IMR-90 (cell line): Measurements from ENCODE around the gene ZNF418. TPM values are rescaled to one million over a fixed set of nuclear protein-coding genes. Genes with fewer than 3 reads are reported as not detected.
A peak's percentile ranks its signal among the peaks of the same experiment; 100 is the strongest.

Experiments used
- ATAC-seq: fragments of 200-7000 bp; cut with Tn5 transposase; 2 replicates; pipeline ENCODE4 v1.9.1; 2020; ENCODE audit warnings: low read depth, mild to moderate bottlenecking, moderate library complexity
- BruUV-seq: library from RNA; stranded (reverse); fragments of 400-500 nt; replicated peaks from 2 replicates; lab custom pipeline; 2021; lab: Mats Ljungman, UMichigan
- CTCF ChIA-PET: fragments of 300-600 bp; formaldehyde crosslinking; extraction: SDS; loops from one replicate; lab custom pipeline; 2021; ENCODE audit warnings: antibody characterized with exemption; lab: Yijun Ruan, JAX
- POLR2A ChIA-PET: fragments of 300-600 bp; sonication (Branson Sonifier 250); formaldehyde crosslinking; loops from one replicate; lab custom pipeline; 2022; ENCODE audit warnings: antibody characterized with exemption; ENCODE audit not compliant: unreplicated experiment; lab: Charles Lee
- DNase-seq: peaks from one replicate; pipeline ENCODE4 v3.0.0; 2013
- H2AFZ ChIP-seq: replicated peaks from 2 replicates; pipeline ENCODE3; 2013; ENCODE audit warnings: low read length, mild to moderate bottlenecking; ENCODE audit not compliant: poor library complexity
- H2AK5ac ChIP-seq: 2 replicates; pipeline ENCODE4 v1.6.1; 2013; ENCODE audit warnings: low read depth, low read length, inconsistent platforms
- H2AK9ac ChIP-seq: replicated peaks from 2 replicates; pipeline ENCODE3; 2013; ENCODE audit warnings: mild to moderate bottlenecking, low read depth, low read length, moderate library complexity; ENCODE audit not compliant: poor library complexity
- H2BK120ac ChIP-seq: 2 replicates; pipeline ENCODE4 v1.6.1; 2013; ENCODE audit warnings: low read depth, low read length, inconsistent platforms
- H2BK15ac ChIP-seq: 3 replicates; pipeline ENCODE4 v1.6.1; 2013; ENCODE audit warnings: low read depth, low read length, inconsistent platforms
- H2BK20ac ChIP-seq: 2 replicates; pipeline ENCODE4 v1.6.1; 2013; ENCODE audit warnings: low read depth, mild to moderate bottlenecking, inconsistent platforms, low read length, moderate library complexity
- H2BK5ac ChIP-seq: 2 replicates; pipeline ENCODE4 v1.6.1; 2013; ENCODE audit warnings: mild to moderate bottlenecking, low read depth, low read length, inconsistent platforms; ENCODE audit not compliant: poor library complexity, severe bottlenecking
- H3K14ac ChIP-seq: replicated peaks from 2 replicates; pipeline ENCODE4 v1.6.1; 2013; ENCODE audit warnings: low read depth, low read length, inconsistent platforms
- H3K18ac ChIP-seq: 2 replicates; pipeline ENCODE4 v1.6.1; 2013; ENCODE audit warnings: low read depth, low read length, control low read depth
- H3K23ac ChIP-seq: 2 replicates; pipeline ENCODE4 v1.6.1; 2013; ENCODE audit warnings: low read depth, low read length, inconsistent platforms
- H3K27ac ChIP-seq: 2 replicates; pipeline ENCODE4 v1.5.1; 2013; ENCODE audit warnings: mild to moderate bottlenecking, control low read depth, low read length; ENCODE audit not compliant: insufficient read depth
- H3K27me3 ChIP-seq: 2 replicates; pipeline ENCODE4 v1.6.1; 2013; ENCODE audit warnings: low read length; ENCODE audit not compliant: control insufficient read depth, insufficient read depth
- H3K36me3 ChIP-seq: 2 replicates; pipeline ENCODE4 v1.6.1; 2013; ENCODE audit warnings: low read length, mixed read lengths; ENCODE audit not compliant: control insufficient read depth, insufficient read depth
- H3K4ac ChIP-seq: 2 replicates; pipeline ENCODE4 v1.6.1; 2013; ENCODE audit warnings: low read depth, low read length, inconsistent platforms
- H3K4me1 ChIP-seq: 2 replicates; pipeline ENCODE4 v1.6.1; 2013; ENCODE audit warnings: low read length, mixed read lengths; ENCODE audit not compliant: control insufficient read depth, insufficient read depth
- H3K4me2 ChIP-seq: 2 replicates; pipeline ENCODE4 v1.6.1; 2013; ENCODE audit warnings: low read depth, mild to moderate bottlenecking, control low read depth, low read length, moderate library complexity
- H3K4me3 ChIP-seq: 2 replicates; pipeline ENCODE4 v1.5.1; 2013; ENCODE audit warnings: low read depth, mild to moderate bottlenecking, control low read depth, low read length, moderate library complexity; ENCODE audit not compliant: insufficient read depth
- H3K56ac ChIP-seq: 2 replicates; pipeline ENCODE4 v1.6.1; 2013; ENCODE audit warnings: low read length, inconsistent platforms; ENCODE audit not compliant: insufficient read depth; ENCODE audit errors: extremely low read depth
- H3K79me1 ChIP-seq, 2 experiments: 2 replicates each; pipeline ENCODE4 v1.6.1; 2013; ENCODE audit warnings: low read length in 2 of 2, inconsistent platforms in 1 of 2, low read depth in 1 of 2
- H3K9ac ChIP-seq: 2 replicates; pipeline ENCODE4 v1.6.1; 2013; ENCODE audit warnings: low read depth, low read length, control low read depth
- H3K9me1 ChIP-seq: 2 replicates; pipeline ENCODE4 v1.6.1; 2013; ENCODE audit warnings: low read length, inconsistent platforms; ENCODE audit not compliant: insufficient read depth
- H3K9me3 ChIP-seq: 2 replicates; pipeline ENCODE4 v1.6.1; 2013; ENCODE audit warnings: low read length; ENCODE audit not compliant: control insufficient read depth, insufficient read depth
- H4K20me1 ChIP-seq: 2 replicates; pipeline ENCODE4 v1.6.1; 2013; ENCODE audit warnings: low read length, inconsistent platforms; ENCODE audit not compliant: insufficient read depth
- H4K5ac ChIP-seq: 2 replicates; pipeline ENCODE4 v1.6.1; 2013; ENCODE audit warnings: mild to moderate bottlenecking, low read depth, low read length, control low read depth
- H4K8ac ChIP-seq, 2 experiments: 2 replicates each; pipeline ENCODE4 v1.6.1; 2013; ENCODE audit warnings: low read depth in 2 of 2, low read length in 2 of 2, control low read depth in 1 of 2, inconsistent platforms in 1 of 2
- H4K91ac ChIP-seq: 2 replicates; pipeline ENCODE4 v1.6.1; 2013; ENCODE audit warnings: low read depth, low read length, inconsistent platforms; ENCODE audit not compliant: insufficient read depth
- BHLHE40 ChIP-seq: fragments of 150-350 bp; IDR thresholded peaks from 2 replicates; pipeline ENCODE4 v1.6.1; 2016; ENCODE audit warnings: mild to moderate bottlenecking, low read depth, low read length
- CHD1 ChIP-seq: IDR thresholded peaks from 2 replicates; pipeline ENCODE4 v1.6.1; 2012; ENCODE audit warnings: low read depth, low read length, improper control_type of control experiment
- MAFK ChIP-seq: IDR thresholded peaks from 2 replicates; pipeline ENCODE4 v1.6.1; 2012; ENCODE audit warnings: low read depth, low read length, improper control_type of control experiment
- MAZ ChIP-seq: IDR thresholded peaks from 2 replicates; pipeline ENCODE4 v1.6.1; 2012; ENCODE audit warnings: low read depth, mild to moderate bottlenecking, low read length, improper control_type of control experiment, moderate library complexity, borderline replicate concordance
- POLR2A ChIP-seq: IDR thresholded peaks from 2 replicates; pipeline ENCODE4 v1.6.1; 2012; ENCODE audit warnings: mild to moderate bottlenecking, low read depth, low read length
- RAD21 ChIP-seq: IDR thresholded peaks from 2 replicates; pipeline ENCODE4 v1.6.1; 2012; ENCODE audit warnings: low read length, improper control_type of control experiment
- RCOR1 ChIP-seq: IDR thresholded peaks from 2 replicates; pipeline ENCODE4 v1.6.1; 2012; ENCODE audit warnings: mild to moderate bottlenecking, low read length, improper control_type of control experiment; ENCODE audit not compliant: insufficient replicate concordance
- RFX5 ChIP-seq: IDR thresholded peaks from 2 replicates; pipeline ENCODE4 v1.8.0; 2012; ENCODE audit warnings: low read depth, mild to moderate bottlenecking, low read length, moderate library complexity
- SMC3 ChIP-seq: fragments of 150-350 bp; IDR thresholded peaks from 2 replicates; pipeline ENCODE4 v1.6.1; 2016; ENCODE audit warnings: low read depth, mild to moderate bottlenecking, antibody characterized with exemption, low read length, moderate library complexity
- USF2 ChIP-seq: fragments of 150-350 bp; IDR thresholded peaks from 2 replicates; pipeline ENCODE4 v1.6.1; 2017; ENCODE audit warnings: mild to moderate bottlenecking, antibody characterized with exemption, low read length, low read depth
- WGBS, 2 experiments: methylation state at CpG; one replicate each; pipeline versions ENCODE4 v1.1.5 to v1.1.7; 2013; ENCODE audit warnings: missing lambda C conversion rate in 2 of 2; ENCODE audit not compliant: insufficient read length in 1 of 2; ENCODE audit errors: extremely low coverage in 2 of 2; 5-methylcytosine and 5-hydroxymethylcytosine counted together
- dilution Hi-C: fragments of 300-500 bp; cut with HindIII; formaldehyde crosslinking; loops from one replicate; pipeline ENCODE4 v1.14.3; 2018; ENCODE audit warnings: low sequenced_read_pairs; ENCODE audit not compliant: unreplicated experiment
- in situ Hi-C: fragments of 300-500 bp; cut with MboI; formaldehyde crosslinking; loops from 3 replicates; pipeline ENCODE4 v1.14.3; 2019; ENCODE audit warnings: low sequenced_read_pairs, inconsistent platforms, mixed read lengths
- intact Hi-C: fragments of 100-400 bp; cut with micrococcal nuclease; formaldehyde crosslinking; loops from 2 replicates; pipeline ENCODE4 v1.10.0; 2022
- polyA plus RNA-seq, 3 experiments: library from polyadenylated mRNA; depleted of rRNA; stranded (reverse); fragments of >200 nt; gene quantifications; 2 replicates each; pipeline ENCODE4 v1.2.3, GENCODE V29; 2012; ENCODE audit warnings: low replicate concordance in 1 of 3
- total RNA-seq: library from RNA; depleted of rRNA; stranded (reverse); fragments of >200 nt; gene quantifications from 2 replicates; pipeline ENCODE4 v1.2.3, GENCODE V29; 2012
- TF ChIP-seq, protein P1 (sequence below): fragments of 150-350 bp; IDR thresholded peaks from 2 replicates; pipeline ENCODE4 v1.6.1; 2016; ENCODE audit warnings: low read depth, mild to moderate bottlenecking, low read length, moderate library complexity, borderline replicate concordance
- TF ChIP-seq, protein P2 (sequence below): conservative IDR thresholded peaks from 2 replicates; pipeline ENCODE4 v1.5.1; 2012; ENCODE audit warnings: mild to moderate bottlenecking, low read depth, low read length, improper control_type of control experiment

Gene ZNF418
- total and polyA plus RNA-seq, 2 of the 4 experiments (the other 2 are of a cell fraction): 2.1 to 3.4 TPM

DNA sequence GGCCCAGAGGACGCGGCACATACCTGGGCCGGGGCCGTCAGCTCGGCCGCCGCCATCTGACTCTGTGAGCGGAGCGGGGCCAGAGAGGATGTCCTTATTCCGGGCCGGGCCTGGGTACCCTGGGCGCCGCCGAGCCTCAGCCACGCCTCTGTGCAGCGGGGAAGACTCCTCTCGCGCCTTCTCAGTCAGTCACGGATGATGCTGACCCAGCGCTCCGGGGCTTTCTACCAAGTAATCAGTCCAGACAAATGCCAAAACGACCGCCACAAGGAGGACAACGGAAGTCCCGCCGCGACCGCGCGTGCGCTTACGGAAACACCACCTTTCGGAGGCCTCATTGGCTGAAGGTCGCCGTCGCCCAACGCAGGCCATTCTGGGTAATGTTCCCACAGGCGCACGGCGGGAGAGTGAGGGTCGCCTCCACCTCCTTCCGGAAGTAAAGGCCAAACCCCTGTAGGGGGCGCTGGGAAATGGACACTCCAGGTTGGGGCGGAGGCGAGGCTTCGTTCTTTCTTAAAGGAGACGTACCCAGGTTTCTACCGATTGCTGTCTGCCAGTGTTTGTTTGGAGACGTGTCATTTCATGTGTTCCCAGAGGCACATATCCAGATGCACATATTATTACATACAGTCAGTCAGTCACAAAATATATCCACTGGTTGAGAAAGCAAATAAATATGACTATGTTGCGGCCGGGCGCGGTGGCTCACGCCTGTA, 12.4 kb upstream of the ZNF418 start, which contains the start of gene ZNF256:
ZNF256 (minus strand) TSS at position 288 of the 716 bp plus-strand sequence; CDS start at position 56, 232 bp downstream.
- Histone ChIP-seq H4K5ac (peak within 1 kb of the TSS; percentile 92), H4K91ac (no peak within 1 kb of the TSS), H3K4me3 (peak within 1 kb of the TSS; percentile 83), H3K79me1 (peaks cover 20 to 34% of the 10 kb centered on the region in 2 experiments), H2AK9ac (peak within 1 kb of the TSS; percentile 86), H2BK20ac (no peak within 1 kb of the TSS), H2AK5ac (no peak within 1 kb of the TSS), H2BK15ac (no peak within 1 kb of the TSS), H3K23ac (no peak within 1 kb of the TSS), H3K4me2 (peak within 1 kb of the TSS; percentile 85), H4K20me1 (no peaks in the 10 kb centered on the region), H2BK120ac (no peak within 1 kb of the TSS), H3K36me3 (peaks cover 16% of the 10 kb centered on the region), H3K9ac (peak within 1 kb of the TSS; percentile 78), H2BK5ac (peak within 1 kb of the TSS; percentile 52), H3K9me3 (peaks cover 37% of the 10 kb centered on the region), H3K18ac (no peak within 1 kb of the TSS; the same call in 1 of the 2 replicates), H3K14ac (peak within 1 kb of the TSS; percentile 56; the same call in 1 of the 2 replicates), H3K4ac (peak within 1 kb of the TSS; percentile 22; the same call in 1 of the 2 replicates), H3K27me3 (no peaks in the 10 kb centered on the region), H3K4me1 (peaks cover 4% of the 10 kb centered on the region; the same call in 1 of the 2 replicates), H2AFZ (peak within 1 kb of the TSS; percentile 96), H4K8ac (peak within 1 kb of the TSS; percentile 69 to 85), H3K9me1 (0 out of 2 replicates have a peak, but pooled peaks cover 3% of the 10 kb centered on the region), H3K56ac (no peak within 1 kb of the TSS; the same call in 1 of the 2 replicates), H3K27ac (peak within 1 kb of the TSS; percentile 18)
- no TSS peak for BruUV-seq
- DNase-seq (peak; percentile 93), ATAC-seq (peak; percentile 99)
- dilution Hi-C loops: no loop called here
- ChIA-PET CTCF (no interaction called here), POLR2A (no interaction called here)
- intact Hi-C loops: loop anchor here (2.0 kb wide), 1 partner anchor 207 kb away; no protein-coding TSS in a partner anchor
- in situ Hi-C loops: no loop called here
- 1% methylated on average over 18 of the region's 54 CpGs; no CpG with 5 or more reads in 1 of the 2 experiments for WGBS, 2 experiments
- TF ChIP-seq, protein P1, sequence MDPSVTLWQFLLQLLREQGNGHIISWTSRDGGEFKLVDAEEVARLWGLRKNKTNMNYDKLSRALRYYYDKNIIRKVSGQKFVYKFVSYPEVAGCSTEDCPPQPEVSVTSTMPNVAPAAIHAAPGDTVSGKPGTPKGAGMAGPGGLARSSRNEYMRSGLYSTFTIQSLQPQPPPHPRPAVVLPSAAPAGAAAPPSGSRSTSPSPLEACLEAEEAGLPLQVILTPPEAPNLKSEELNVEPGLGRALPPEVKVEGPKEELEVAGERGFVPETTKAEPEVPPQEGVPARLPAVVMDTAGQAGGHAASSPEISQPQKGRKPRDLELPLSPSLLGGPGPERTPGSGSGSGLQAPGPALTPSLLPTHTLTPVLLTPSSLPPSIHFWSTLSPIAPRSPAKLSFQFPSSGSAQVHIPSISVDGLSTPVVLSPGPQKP: no peak
- no peak for TF ChIP-seq CHD1
- no peak; the same call in 1 of the 2 replicates for TF ChIP-seq MAFK
- TF ChIP-seq, protein P2, sequence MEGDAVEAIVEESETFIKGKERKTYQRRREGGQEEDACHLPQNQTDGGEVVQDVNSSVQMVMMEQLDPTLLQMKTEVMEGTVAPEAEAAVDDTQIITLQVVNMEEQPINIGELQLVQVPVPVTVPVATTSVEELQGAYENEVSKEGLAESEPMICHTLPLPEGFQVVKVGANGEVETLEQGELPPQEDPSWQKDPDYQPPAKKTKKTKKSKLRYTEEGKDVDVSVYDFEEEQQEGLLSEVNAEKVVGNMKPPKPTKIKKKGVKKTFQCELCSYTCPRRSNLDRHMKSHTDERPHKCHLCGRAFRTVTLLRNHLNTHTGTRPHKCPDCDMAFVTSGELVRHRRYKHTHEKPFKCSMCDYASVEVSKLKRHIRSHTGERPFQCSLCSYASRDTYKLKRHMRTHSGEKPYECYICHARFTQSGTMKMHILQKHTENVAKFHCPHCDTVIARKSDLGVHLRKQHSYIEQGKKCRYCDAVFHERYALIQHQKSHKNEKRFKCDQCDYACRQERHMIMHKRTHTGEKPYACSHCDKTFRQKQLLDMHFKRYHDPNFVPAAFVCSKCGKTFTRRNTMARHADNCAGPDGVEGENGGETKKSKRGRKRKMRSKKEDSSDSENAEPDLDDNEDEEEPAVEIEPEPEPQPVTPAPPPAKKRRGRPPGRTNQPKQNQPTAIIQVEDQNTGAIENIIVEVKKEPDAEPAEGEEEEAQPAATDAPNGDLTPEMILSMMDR: peak; percentile 71
- TF ChIP-seq USF2: no peak
- no peak for TF ChIP-seq SMC3
- peak; percentile 26 for TF ChIP-seq RAD21
- TF ChIP-seq POLR2A: peak; percentile 37; the same call in 1 of the 2 replicates
- TF ChIP-seq MAZ: peak; percentile 83; the same call in 1 of the 2 replicates
- TF ChIP-seq RCOR1: no peak
- TF ChIP-seq BHLHE40: no peak
- no peak for TF ChIP-seq RFX5
